ENCODE results near the gene LRRC51. TPM values are rescaled to one million over a fixed set of nuclear protein-coding genes. Genes with fewer than 3 reads are reported as not detected.
A peak's percentile ranks its signal among the peaks of the same experiment; 100 is the strongest.

LRRC51 gene
- total and polyA plus RNA-seq, 2 donors (not counting 1 experiment from before 2014, with no cell fraction given): 1.4 to 7.7 TPM

GRCh38 chr11:72102631-72102945 lies 21.9 kb downstream of the LRRC51 start:
- no peaks in the 10 kb centered on the region for H3K9me3 Mint-ChIP-seq (ENCODE audit: insufficient read depth)
- intact Hi-C loops (cut with micrococcal nuclease): loop anchor here (2.0 to 5.0 kb wide), 2 partner anchors 40 to 316 kb away; no protein-coding TSS in a partner anchor

More at GRCh38 chr11:72102631-72102945, 21.9 kb downstream of the LRRC51 start:
- Histone ChIP-seq H3K27ac (ENCODE audit: low read length in 2 of 2) (peak overlapping the region; percentile 85 to 96), H3K27me3 (replicated peaks in 1 of 4; ENCODE audit: control extremely low read depth in 1 of 4, control insufficient read depth in 3 of 4, insufficient read depth in 4 of 4, low read length in 3 of 4) (no peaks in the 10 kb centered on the region), H3K4me1 (ENCODE audit: control insufficient read depth in 2 of 2, insufficient read depth in 2 of 2, low read length in 2 of 2) (peaks cover 29 to 37% of the 10 kb centered on the region in 2 donors), H3K9me3 (ENCODE audit: control extremely low read depth in 1 of 3, control insufficient read depth in 2 of 3, insufficient read depth in 1 of 3, low read length in 2 of 3) (peaks cover 0 to 8% (median 0%) of the 10 kb centered on the region in 3 donors), H3K9ac (ENCODE audit: low read length) (peak overlapping the region; percentile 85), H2AFZ (ENCODE audit: insufficient read depth, low read depth, low read length, poor library complexity, severe bottlenecking) (peak overlapping the region; percentile 86), H3K4me3 (ENCODE audit: control extremely low read depth in 1 of 5, extremely low read depth in 1 of 5, insufficient read depth in 1 of 5, low read depth in 2 of 5, low read length in 4 of 5) (peak overlapping the region; percentile 76 to 98 (median 84)), H3K4me2 (replicated peaks; ENCODE audit: low read depth, low read length, poor library complexity, severe bottlenecking) (peak overlapping the region; percentile 94), H4K20me1 (ENCODE audit: control insufficient read depth, insufficient read depth, low read length, poor library complexity, severe bottlenecking) (peaks cover 25% of the 10 kb centered on the region), H3K36me3 (replicated peaks in 1 of 2; ENCODE audit: control extremely low read depth in 1 of 2, control insufficient read depth in 1 of 2, extremely low read depth in 1 of 2, insufficient read depth in 2 of 2, low read length in 1 of 2) (peaks cover 0 to 31% of the 10 kb centered on the region in 2 experiments), H3K79me2 (ENCODE audit: control insufficient read depth, insufficient read depth, low read length) (peaks cover 73% of the 10 kb centered on the region)
- 4% methylated on average over 8 of the region's 9 CpGs for WGBS (ENCODE audit: insufficient coverage)
- Mint-ChIP-seq H3K27me3 (no peaks in the 10 kb centered on the region), H3K4me1 (peaks cover 43% of the 10 kb centered on the region), H3K27ac (peak overlapping the region; percentile 99), H3K4me3 (peak overlapping the region; percentile 95)
- DNase-seq (no peak), ATAC-seq (ENCODE audit: low read depth) (no peak)
- ChIA-PET POLR2A (no interaction called here), CTCF (interaction anchor here (1.0 to 4.7 kb wide), 5 partner anchors 12 to 328 kb away, joined by 3 to 37 read pairs (median 3); no protein-coding TSS in a partner anchor)
- TF ChIP-seq EZH2 (IDR thresholded peaks at IDR 0.05; ENCODE audit: borderline replicate concordance, insufficient read depth, low read depth, low read length, poor library complexity, severe bottlenecking): no peak
- no peak for TF ChIP-seq CTCF (IDR thresholded peaks at IDR 0.05)
